ENCODE results near the gene PNMA6A.

Gene PNMA6A

GRCh38 chrX:153030801-153031200 lies 41.5 kb upstream of the PNMA6A start:
- Histone ChIP-seq H3K79me2 (ENCODE audit: insufficient read depth, low read length) (no peaks in the 10 kb centered on the region), H4K20me1 (ENCODE audit: insufficient read depth, low read length) (no peaks in the 10 kb centered on the region), H3K4me3 (ENCODE audit: low read depth in 1 of 2, low read length in 2 of 2) (no peak overlapping the region), H3K9ac (ENCODE audit: low read depth, low read length) (no peak overlapping the region), H3K36me3 (ENCODE audit: insufficient read depth, low read length) (no peaks in the 10 kb centered on the region), H3K4me1 (ENCODE audit: insufficient read depth, low read length) (no peaks in the 10 kb centered on the region), H3K4me2 (ENCODE audit: insufficient read depth, low read length) (no peak overlapping the region), H3K27me3 (ENCODE audit: insufficient read depth, low read length, poor library complexity) (no peaks in the 10 kb centered on the region), H2AFZ (ENCODE audit: low read depth, low read length) (no peak overlapping the region), H3K27ac (ENCODE audit: low read length) (no peak overlapping the region), H3K9me3 (ENCODE audit: insufficient read depth, low read length, severe bottlenecking) (no peaks in the 10 kb centered on the region)
- DNase-seq (no peak), ATAC-seq (ENCODE audit: insufficient read depth, low read depth) (no peak)
- no peak for TF ChIP-seq CTCF (IDR thresholded peaks at IDR 0.05; ENCODE audit: borderline replicate concordance, extremely low read depth, low read length, poor library complexity, severe bottlenecking)
- TF ChIP-seq EZH2 (IDR thresholded peaks at IDR 0.05; ENCODE audit: borderline replicate concordance, low read depth, low read length, severe bottlenecking) = no peak

GRCh38 chrX:153032397-153033118 lies 39.7 kb upstream of the PNMA6A start:
- Histone ChIP-seq H3K9ac (ENCODE audit: low read depth, low read length) (no peak overlapping the region), H3K27ac (ENCODE audit: low read length) (no peak overlapping the region), H3K4me3 (ENCODE audit: low read depth in 1 of 2, low read length in 2 of 2) (no peak overlapping the region), H3K9me3 (ENCODE audit: insufficient read depth, low read length, severe bottlenecking) (no peaks in the 10 kb centered on the region), H3K4me1 (ENCODE audit: insufficient read depth, low read length) (no peaks in the 10 kb centered on the region), H3K27me3 (ENCODE audit: insufficient read depth, low read length, poor library complexity) (no peaks in the 10 kb centered on the region), H3K4me2 (ENCODE audit: insufficient read depth, low read length) (no peak overlapping the region), H2AFZ (ENCODE audit: low read depth, low read length) (no peak overlapping the region), H3K79me2 (ENCODE audit: insufficient read depth, low read length) (no peaks in the 10 kb centered on the region), H4K20me1 (ENCODE audit: insufficient read depth, low read length) (no peaks in the 10 kb centered on the region), H3K36me3 (ENCODE audit: insufficient read depth, low read length) (no peaks in the 10 kb centered on the region)
- ATAC-seq (ENCODE audit: insufficient read depth, low read depth) (no peak), DNase-seq (peak; percentile 5)
- TF ChIP-seq EZH2 (IDR thresholded peaks at IDR 0.05; ENCODE audit: borderline replicate concordance, low read depth, low read length, severe bottlenecking) (no peak), CTCF (IDR thresholded peaks at IDR 0.05; ENCODE audit: borderline replicate concordance, extremely low read depth, low read length, poor library complexity, severe bottlenecking) (peak; percentile 61)

GRCh38 chrX:153049093-153049492 lies 23.2 kb upstream of the PNMA6A start:
- TF ChIP-seq CTCF (IDR thresholded peaks at IDR 0.05; ENCODE audit: borderline replicate concordance, extremely low read depth, low read length, poor library complexity, severe bottlenecking) (no peak), EZH2 (IDR thresholded peaks at IDR 0.05; ENCODE audit: borderline replicate concordance, low read depth, low read length, severe bottlenecking) (no peak)
- no peaks in the 10 kb centered on the region for H3K79me2 ChIP-seq (ENCODE audit: insufficient read depth, low read length)
- no peak overlapping the region for H3K27ac ChIP-seq (ENCODE audit: low read length)
- DNase-seq (no peak), ATAC-seq (ENCODE audit: insufficient read depth, low read depth) (no peak)
- no peak overlapping the region for H3K9ac ChIP-seq (ENCODE audit: low read depth, low read length)
- H3K27me3 ChIP-seq (ENCODE audit: insufficient read depth, low read length, poor library complexity) = no peaks in the 10 kb centered on the region
- H3K4me3 ChIP-seq (ENCODE audit: low read depth in 1 of 2, low read length in 2 of 2) = no peak overlapping the region
- H3K4me2 ChIP-seq (ENCODE audit: insufficient read depth, low read length) = no peak overlapping the region
- no peaks in the 10 kb centered on the region for H3K9me3 ChIP-seq (ENCODE audit: insufficient read depth, low read length, severe bottlenecking)
- no peak overlapping the region for H2AFZ ChIP-seq (ENCODE audit: low read depth, low read length)
- no peaks in the 10 kb centered on the region for H3K36me3 ChIP-seq (ENCODE audit: insufficient read depth, low read length)
- H3K4me1 ChIP-seq (ENCODE audit: insufficient read depth, low read length) = no peaks in the 10 kb centered on the region
- no peaks in the 10 kb centered on the region for H4K20me1 ChIP-seq (ENCODE audit: insufficient read depth, low read length)
